Endothelial cell of umbilical vein (primary cell): Measurements from ENCODE around the gene ELMOD2. TPM values are rescaled to one million over a fixed set of nuclear protein-coding genes. Genes with fewer than 3 reads are reported as not detected.

Experiments
- BruUV-seq: library from RNA; stranded (reverse); fragments of 400-500 nt; replicated peaks from 2 replicates; lab custom pipeline; 2021; lab: Mats Ljungman, UMichigan
- CTCF ChIA-PET: fragments of 300-600, 350-600 bp; sonication (Branson Sonifier 250); formaldehyde crosslinking; loops from one replicate; lab custom pipeline; 2021; ENCODE audit warnings: antibody characterized with exemption, inconsistent platforms; lab: Charles Lee
- POLR2A ChIA-PET: fragments of 300-600, 350-600 bp; sonication (Branson Sonifier 250); formaldehyde crosslinking; loops from one replicate; lab custom pipeline; 2021; ENCODE audit warnings: antibody characterized with exemption, inconsistent platforms; lab: Charles Lee
- DNase-seq: peaks from one replicate; pipeline ENCODE4 v3.0.0-alpha.2; 2011; ENCODE audit warnings: low read depth, low spot score
- FAIRE-seq: peaks from 2 replicates; lab custom pipeline; 2011; peaks lifted over from hg19 to GRCh38; lab: Jason Lieb, UNC
- H2AFZ ChIP-seq: 2 replicates; pipeline ENCODE4 v1.6.0; 2012; ENCODE audit warnings: low read depth, low read length, control low read depth, inconsistent platforms
- H3K27ac ChIP-seq: 2 replicates; pipeline ENCODE4 v1.5.1; 2011; ENCODE audit warnings: low read depth, mild to moderate bottlenecking, control low read depth, low read length, moderate library complexity; ENCODE audit not compliant: insufficient read depth
- H3K27me3 ChIP-seq, 2 experiments: 2 replicates each; pipeline versions ENCODE4 v1.6.0 to v1.6.1; 2011; ENCODE audit warnings: low read length in 2 of 2, mixed read lengths in 1 of 2; ENCODE audit not compliant: control insufficient read depth in 2 of 2, insufficient read depth in 2 of 2
- H3K36me3 ChIP-seq, 2 experiments: 2 replicates in 1 of 2; 3 replicates in 1 of 2; pipeline ENCODE4 v1.5.1; 2011; ENCODE audit warnings: low read length in 2 of 2, mild to moderate bottlenecking in 1 of 2, moderate library complexity in 1 of 2; ENCODE audit not compliant: control insufficient read depth in 2 of 2, insufficient read depth in 2 of 2; ENCODE audit errors: extremely low read depth in 1 of 2
- H3K4me1 ChIP-seq: 3 replicates; pipeline ENCODE4 v1.5.1; 2011; ENCODE audit warnings: mild to moderate bottlenecking, low read length; ENCODE audit not compliant: control insufficient read depth, insufficient read depth; ENCODE audit errors: extremely low read depth
- H3K4me2 ChIP-seq: 2 replicates; pipeline ENCODE4 v1.6.1; 2011; ENCODE audit warnings: low read length, control low read depth, mixed read lengths; ENCODE audit not compliant: insufficient read depth
- H3K4me3 ChIP-seq, 3 experiments: fragments of 200-600 bp in 1 of 3; sonication (generic), shearing (Covaris generic) in 1 of 3; replicated peaks in 1 of 3; 2 replicates each; pipeline ENCODE4 v1.5.1; 2011 to 2016; ENCODE audit warnings: control low read depth in 3 of 3, low read length in 3 of 3, mild to moderate bottlenecking in 2 of 3, inconsistent platforms in 1 of 3, low read depth in 1 of 3, moderate library complexity in 1 of 3; ENCODE audit not compliant: insufficient read depth in 1 of 3
- H3K79me2 ChIP-seq: 2 replicates; pipeline ENCODE4 v1.6.0; 2012; ENCODE audit warnings: low read length, inconsistent platforms; ENCODE audit not compliant: control insufficient read depth, insufficient read depth
- H3K9ac ChIP-seq: replicated peaks from 2 replicates; pipeline ENCODE3; 2011; ENCODE audit warnings: low read length, control low read depth; ENCODE audit not compliant: insufficient read depth; ENCODE audit errors: extremely low read depth
- H3K9me1 ChIP-seq: replicated peaks from 3 replicates; pipeline ENCODE4 v1.6.0; 2011; ENCODE audit warnings: mild to moderate bottlenecking, low read length; ENCODE audit not compliant: control insufficient read depth, insufficient read depth; ENCODE audit errors: extremely low read depth
- H3K9me3 ChIP-seq: replicated peaks from 2 replicates; pipeline ENCODE4 v1.5.1; 2012; ENCODE audit warnings: low read length, inconsistent platforms; ENCODE audit not compliant: control insufficient read depth, insufficient read depth
- H4K20me1 ChIP-seq: replicated peaks from 2 replicates; pipeline ENCODE3; 2011; ENCODE audit warnings: mild to moderate bottlenecking, low read length; ENCODE audit not compliant: control insufficient read depth, insufficient read depth; ENCODE audit errors: extremely low read depth
- FOS ChIP-seq: IDR thresholded peaks from 2 replicates; pipeline ENCODE4 v1.6.1; 2011; ENCODE audit warnings: mild to moderate bottlenecking, low read length, moderate library complexity, borderline replicate concordance; ENCODE audit not compliant: insufficient read depth
- GATA2 ChIP-seq: IDR thresholded peaks from 2 replicates; pipeline ENCODE4 v1.7.0; 2011; ENCODE audit warnings: low read depth, mild to moderate bottlenecking, moderate library complexity, mixed read lengths, low read length; ENCODE audit not compliant: insufficient read length, insufficient read depth
- JUN ChIP-seq: IDR thresholded peaks from 2 replicates; pipeline ENCODE4 v1.6.1; 2011; ENCODE audit warnings: borderline replicate concordance, low read depth; ENCODE audit not compliant: insufficient read length, insufficient read depth
- MYC ChIP-seq: IDR thresholded peaks from one replicate; pipeline ENCODE4 v1.6.1; 2011; ENCODE audit warnings: mild to moderate bottlenecking, low read depth, low read length
- POLR2A ChIP-seq: IDR thresholded peaks from 2 replicates; pipeline ENCODE4 v1.6.1; 2012; ENCODE audit warnings: low read depth, mild to moderate bottlenecking, control low read depth, low read length
- POLR2AphosphoS5 ChIP-seq: IDR thresholded peaks from 2 replicates; pipeline ENCODE4 v1.6.1; 2012; ENCODE audit warnings: low read depth, mild to moderate bottlenecking, control low read depth, low read length, moderate library complexity; ENCODE audit not compliant: insufficient read depth
- dilution Hi-C: fragments of 300-500 bp; cut with MboI; formaldehyde crosslinking; loops from one replicate; pipeline ENCODE4 v1.15.0; 2019; ENCODE audit warnings: low sequenced_read_pairs; ENCODE audit not compliant: extremely low pct_ligation_motif_present
- intact Hi-C: fragments of 100-400 bp; cut with micrococcal nuclease; formaldehyde crosslinking; loops from one replicate; pipeline ENCODE4 v1.10.0; 2022
- polyA plus RNA-seq, 4 experiments: library from polyadenylated mRNA; depleted of rRNA in 3 of 4; stranded (reverse) in 3 of 4; unstranded in 1 of 4; fragments of >200 nt; gene quantifications; 2 replicates each; pipeline versions ENCODE4 v1.2.1 to v1.2.3, GENCODE V29; 2011 to 2012; ENCODE audit warnings: missing spikeins in 1 of 4
- total RNA-seq: library from RNA; stranded (reverse); gene quantifications from 2 replicates; pipeline ENCODE4 v1.2.3, GENCODE V29; 2021
- TF ChIP-seq, protein P1 (sequence below): IDR thresholded peaks from 2 replicates; pipeline ENCODE4 v1.6.1; 2011; ENCODE audit not compliant: insufficient read depth, insufficient read length
- TF ChIP-seq, protein P2 (sequence below), 2 donors: IDR thresholded peaks; 1 replicate in 1 of 2; 2 replicates in 1 of 2; pipeline ENCODE4 v1.5.1; 2011; ENCODE audit warnings: low read length in 2 of 2, mild to moderate bottlenecking in 2 of 2, moderate library complexity in 2 of 2, control low read depth in 1 of 2, inconsistent platforms in 1 of 2, low read depth in 1 of 2; ENCODE audit not compliant: insufficient read depth in 1 of 2; ENCODE audit errors: extremely low read depth in 1 of 2

Gene ELMOD2
- total and polyA plus RNA-seq, 2 donors (not counting 3 experiments of a cell fraction or from before 2014, with no cell fraction given), result 5.0 to 23.6 TPM

DNA sequence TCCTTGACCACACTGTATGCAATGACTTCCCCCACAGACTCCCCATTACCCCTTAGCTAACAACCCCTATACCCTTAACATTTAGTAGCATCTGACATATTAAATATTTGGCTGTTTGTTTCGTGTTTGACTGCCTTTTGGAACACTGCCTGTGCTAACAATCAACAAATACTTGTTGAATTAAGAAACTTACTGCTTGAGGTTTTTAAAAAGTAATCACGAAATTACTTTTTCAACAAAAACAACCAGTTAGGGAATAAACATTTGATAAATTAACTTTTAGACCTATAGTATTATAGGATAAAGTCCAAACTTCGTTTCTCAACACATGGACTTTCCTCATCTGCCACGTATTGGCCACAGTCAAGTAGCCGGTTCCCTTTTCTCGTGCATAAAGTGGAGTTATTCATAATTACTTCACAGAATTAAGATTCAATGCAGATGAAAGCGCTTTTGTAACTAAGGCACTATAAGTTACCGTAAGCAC is 555 bp upstream of the ELMOD2 start:
- ChIA-PET CTCF (interaction anchor here (0.6 to 1.9 kb wide), 10 partner anchors 13 to 327 kb away, joined by 3 to 11 read pairs (median 6); no protein-coding TSS in a partner anchor), POLR2A (interaction anchor here (1.1 to 1.2 kb wide), 2 partner anchors 8 to 150 kb away, joined by 3 to 4 read pairs; partner anchors contain the start of gene SCOC)
- Histone ChIP-seq H3K9ac (no peak overlapping the region), H3K27me3 (peaks cover 0 to 2% of the 10 kb centered on the region in 2 experiments), H2AFZ (peak overlapping the region; percentile 79), H4K20me1 (no peaks in the 10 kb centered on the region), H3K9me3 (no peaks in the 10 kb centered on the region), H3K4me2 (peak overlapping the region; percentile 88), H3K36me3 (no peaks in the 10 kb centered on the region), H3K79me2 (no peaks in the 10 kb centered on the region), H3K4me1 (peaks cover 14% of the 10 kb centered on the region), H3K4me3 (peak overlapping the region; percentile 12 to 72 (median 29)), H3K9me1 (no peaks in the 10 kb centered on the region), H3K27ac (no peak overlapping the region)
- dilution Hi-C loops (no loop called here), intact Hi-C loops (no loop called here)
- no TSS peak for BruUV-seq
- TF ChIP-seq, protein P1, sequence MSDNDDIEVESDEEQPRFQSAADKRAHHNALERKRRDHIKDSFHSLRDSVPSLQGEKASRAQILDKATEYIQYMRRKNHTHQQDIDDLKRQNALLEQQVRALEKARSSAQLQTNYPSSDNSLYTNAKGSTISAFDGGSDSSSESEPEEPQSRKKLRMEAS, result no peak
- TF ChIP-seq JUN (no peak), MYC (no peak), POLR2A (no peak)
- DNase-seq (no peak), FAIRE-seq (no peak)

DNA sequence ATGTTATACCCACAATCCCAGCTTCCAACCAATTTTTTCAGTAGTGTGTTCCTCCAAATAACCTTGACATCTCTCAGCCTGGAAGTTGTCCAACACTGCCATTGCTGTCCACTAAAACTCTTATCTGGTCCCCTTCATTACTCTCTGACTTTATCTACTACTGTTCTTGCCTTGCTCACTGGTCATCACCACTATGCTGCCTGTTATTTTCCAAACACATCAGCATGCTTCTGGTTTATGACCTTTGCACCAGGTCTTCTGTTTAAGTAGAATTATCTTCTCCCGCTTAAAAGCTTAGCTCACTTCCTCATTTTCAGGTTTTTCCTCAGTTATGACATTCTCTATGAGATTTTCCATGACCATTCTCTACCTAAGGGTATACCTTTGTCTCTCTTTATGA is 5.5 kb downstream of the ELMOD2 start:
- Histone ChIP-seq H2AFZ (no peak overlapping the region), H3K27ac (no peak overlapping the region), H3K79me2 (no peaks in the 10 kb centered on the region), H3K9me3 (no peaks in the 10 kb centered on the region), H3K36me3 (no peaks in the 10 kb centered on the region), H3K4me1 (peaks cover 9% of the 10 kb centered on the region), H3K27me3 (no peaks in the 10 kb centered on the region), H3K4me3 (no peak overlapping the region), H4K20me1 (no peaks in the 10 kb centered on the region), H3K4me2 (no peak overlapping the region), H3K9ac (no peak overlapping the region), H3K9me1 (no peaks in the 10 kb centered on the region)
- DNase-seq (no peak), FAIRE-seq (no peak)
- dilution Hi-C loops, result no loop called here
- no peak for TF ChIP-seq MYC
- no peak for TF ChIP-seq POLR2AphosphoS5
- no peak for TF ChIP-seq JUN
- TF ChIP-seq POLR2A, result no peak
- no peak for TF ChIP-seq FOS
- TF ChIP-seq GATA2, result no peak
- TF ChIP-seq, protein P2, sequence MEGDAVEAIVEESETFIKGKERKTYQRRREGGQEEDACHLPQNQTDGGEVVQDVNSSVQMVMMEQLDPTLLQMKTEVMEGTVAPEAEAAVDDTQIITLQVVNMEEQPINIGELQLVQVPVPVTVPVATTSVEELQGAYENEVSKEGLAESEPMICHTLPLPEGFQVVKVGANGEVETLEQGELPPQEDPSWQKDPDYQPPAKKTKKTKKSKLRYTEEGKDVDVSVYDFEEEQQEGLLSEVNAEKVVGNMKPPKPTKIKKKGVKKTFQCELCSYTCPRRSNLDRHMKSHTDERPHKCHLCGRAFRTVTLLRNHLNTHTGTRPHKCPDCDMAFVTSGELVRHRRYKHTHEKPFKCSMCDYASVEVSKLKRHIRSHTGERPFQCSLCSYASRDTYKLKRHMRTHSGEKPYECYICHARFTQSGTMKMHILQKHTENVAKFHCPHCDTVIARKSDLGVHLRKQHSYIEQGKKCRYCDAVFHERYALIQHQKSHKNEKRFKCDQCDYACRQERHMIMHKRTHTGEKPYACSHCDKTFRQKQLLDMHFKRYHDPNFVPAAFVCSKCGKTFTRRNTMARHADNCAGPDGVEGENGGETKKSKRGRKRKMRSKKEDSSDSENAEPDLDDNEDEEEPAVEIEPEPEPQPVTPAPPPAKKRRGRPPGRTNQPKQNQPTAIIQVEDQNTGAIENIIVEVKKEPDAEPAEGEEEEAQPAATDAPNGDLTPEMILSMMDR (IDR thresholded peaks at IDR 0.05; ENCODE audit: extremely low read depth in 1 of 2, insufficient read depth in 1 of 2, low read depth in 1 of 2, low read length in 2 of 2), result no peak
- TF ChIP-seq, protein P1, result no peak
- POLR2A ChIA-PET, result no interaction called here
- intact Hi-C loops, result no loop called here
- CTCF ChIA-PET, result no interaction called here
- BruUV-seq, result no TSS peak
